ENCODE measurements around the gene SNX15.
A peak's percentile ranks its signal among the peaks of the same experiment; 100 is the strongest.

- TF ChIP-seq POLR2A (IDR thresholded peaks at IDR 0.05) = peak in 3 of 4 donors; percentile 42 to 72 (median 52)
- TF ChIP-seq, protein P1, sequence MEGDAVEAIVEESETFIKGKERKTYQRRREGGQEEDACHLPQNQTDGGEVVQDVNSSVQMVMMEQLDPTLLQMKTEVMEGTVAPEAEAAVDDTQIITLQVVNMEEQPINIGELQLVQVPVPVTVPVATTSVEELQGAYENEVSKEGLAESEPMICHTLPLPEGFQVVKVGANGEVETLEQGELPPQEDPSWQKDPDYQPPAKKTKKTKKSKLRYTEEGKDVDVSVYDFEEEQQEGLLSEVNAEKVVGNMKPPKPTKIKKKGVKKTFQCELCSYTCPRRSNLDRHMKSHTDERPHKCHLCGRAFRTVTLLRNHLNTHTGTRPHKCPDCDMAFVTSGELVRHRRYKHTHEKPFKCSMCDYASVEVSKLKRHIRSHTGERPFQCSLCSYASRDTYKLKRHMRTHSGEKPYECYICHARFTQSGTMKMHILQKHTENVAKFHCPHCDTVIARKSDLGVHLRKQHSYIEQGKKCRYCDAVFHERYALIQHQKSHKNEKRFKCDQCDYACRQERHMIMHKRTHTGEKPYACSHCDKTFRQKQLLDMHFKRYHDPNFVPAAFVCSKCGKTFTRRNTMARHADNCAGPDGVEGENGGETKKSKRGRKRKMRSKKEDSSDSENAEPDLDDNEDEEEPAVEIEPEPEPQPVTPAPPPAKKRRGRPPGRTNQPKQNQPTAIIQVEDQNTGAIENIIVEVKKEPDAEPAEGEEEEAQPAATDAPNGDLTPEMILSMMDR (IDR thresholded peaks at IDR 0.05) = peak; percentile 69 to 85 (median 80)
These were observed at the start of gene SNX15 for GRCh38 chr11:65027213-65028067.
